Measurements from ENCODE around the gene ITGBL1.

Gene ITGBL1

DNA sequence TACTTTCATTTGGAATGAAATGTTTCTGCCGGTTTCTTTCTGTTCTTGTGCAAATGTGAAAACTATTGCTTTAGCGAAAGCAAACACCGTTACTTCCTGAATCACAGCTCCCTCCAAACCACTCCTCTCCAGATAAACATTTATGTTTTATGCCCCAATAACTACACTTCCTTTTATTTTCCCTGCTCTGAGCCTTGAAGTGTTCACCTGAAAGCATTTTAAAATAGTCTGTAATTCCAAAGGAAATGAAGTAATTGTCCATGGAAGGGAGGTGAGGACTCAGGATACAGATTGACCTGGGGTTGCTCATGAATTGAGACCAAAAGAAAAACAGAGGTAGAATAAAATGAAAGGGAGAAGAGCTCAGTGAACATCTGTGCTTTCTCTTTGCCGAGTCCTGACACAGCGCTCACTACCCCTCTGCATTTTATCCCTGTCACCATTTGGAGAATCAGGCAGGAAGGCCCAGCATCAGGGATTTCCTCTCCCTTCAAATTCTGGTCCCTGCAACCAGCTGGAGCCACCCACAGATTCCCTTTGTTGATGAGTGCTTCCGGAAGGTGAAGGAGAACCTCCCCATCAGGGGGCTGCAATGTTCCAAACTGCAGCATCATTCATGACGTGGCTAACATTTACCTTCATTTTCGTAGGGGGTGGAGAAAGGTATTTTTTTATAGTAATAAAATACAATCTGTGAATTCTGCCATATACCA is 171.9 kb downstream of the ITGBL1 start:
- ChIA-PET CTCF (no interaction called here), POLR2A (no interaction called here)
- DNase-seq (ENCODE audit: extremely low spot score), result no peak
- TF ChIP-seq FOXK2 (IDR thresholded peaks at IDR 0.05) (no peak), LEF1 (IDR thresholded peaks at IDR 0.05; ENCODE audit: borderline replicate concordance) (no peak), ARNT (IDR thresholded peaks at IDR 0.05) (no peak), FOXM1 (IDR thresholded peaks at IDR 0.05; ENCODE audit: borderline replicate concordance) (no peak), SUZ12 (IDR thresholded peaks at IDR 0.05) (no peak), ELF4 (IDR thresholded peaks at IDR 0.05) (no peak), NFRKB (IDR thresholded peaks at IDR 0.05) (no peak), HDGF (IDR thresholded peaks at IDR 0.05; ENCODE audit: borderline replicate concordance) (no peak), SP1 (IDR thresholded peaks at IDR 0.05) (no peak), BHLHE40 (IDR thresholded peaks at IDR 0.05; ENCODE audit: borderline replicate concordance) (no peak), ZNF384 (IDR thresholded peaks at IDR 0.05) (no peak), FOXA1 (IDR thresholded peaks at IDR 0.05) (no peak), CTBP1 (IDR thresholded peaks at IDR 0.05; ENCODE audit: borderline replicate concordance) (no peak), L3MBTL2 (conservative IDR thresholded peaks at IDR 0.05) (no peak)
- TF ChIP-seq, protein P1, sequence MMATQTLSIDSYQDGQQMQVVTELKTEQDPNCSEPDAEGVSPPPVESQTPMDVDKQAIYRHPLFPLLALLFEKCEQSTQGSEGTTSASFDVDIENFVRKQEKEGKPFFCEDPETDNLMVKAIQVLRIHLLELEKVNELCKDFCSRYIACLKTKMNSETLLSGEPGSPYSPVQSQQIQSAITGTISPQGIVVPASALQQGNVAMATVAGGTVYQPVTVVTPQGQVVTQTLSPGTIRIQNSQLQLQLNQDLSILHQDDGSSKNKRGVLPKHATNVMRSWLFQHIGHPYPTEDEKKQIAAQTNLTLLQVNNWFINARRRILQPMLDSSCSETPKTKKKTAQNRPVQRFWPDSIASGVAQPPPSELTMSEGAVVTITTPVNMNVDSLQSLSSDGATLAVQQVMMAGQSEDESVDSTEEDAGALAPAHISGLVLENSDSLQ (IDR thresholded peaks at IDR 0.05), result no peak

GRCh38 chr13:101624981-101625380 is 172.5 kb downstream of the ITGBL1 start:
- TF ChIP-seq SP1 (IDR thresholded peaks at IDR 0.05) (no peak), FOXM1 (IDR thresholded peaks at IDR 0.05; ENCODE audit: borderline replicate concordance) (no peak), ELF4 (IDR thresholded peaks at IDR 0.05) (no peak), TARDBP (IDR thresholded peaks at IDR 0.05) (no peak), BHLHE40 (IDR thresholded peaks at IDR 0.05; ENCODE audit: borderline replicate concordance) (no peak), L3MBTL2 (conservative IDR thresholded peaks at IDR 0.05) (no peak), LEF1 (IDR thresholded peaks at IDR 0.05; ENCODE audit: borderline replicate concordance) (no peak), FOXK2 (IDR thresholded peaks at IDR 0.05) (no peak), HDGF (IDR thresholded peaks at IDR 0.05; ENCODE audit: borderline replicate concordance) (no peak), SUZ12 (IDR thresholded peaks at IDR 0.05) (no peak), ZNF384 (IDR thresholded peaks at IDR 0.05) (no peak), CTBP1 (IDR thresholded peaks at IDR 0.05; ENCODE audit: borderline replicate concordance) (no peak), NFRKB (IDR thresholded peaks at IDR 0.05) (no peak), ARNT (IDR thresholded peaks at IDR 0.05) (no peak), FOXA1 (IDR thresholded peaks at IDR 0.05) (no peak)
- TF ChIP-seq, protein P1 (IDR thresholded peaks at IDR 0.05), result no peak
- ChIA-PET POLR2A (no interaction called here), CTCF (no interaction called here)
- no peak for DNase-seq (ENCODE audit: extremely low spot score)

- TF ChIP-seq ARNT (IDR thresholded peaks at IDR 0.05) (no peak), ELF4 (IDR thresholded peaks at IDR 0.05) (no peak), LEF1 (IDR thresholded peaks at IDR 0.05; ENCODE audit: borderline replicate concordance) (no peak), SUZ12 (IDR thresholded peaks at IDR 0.05) (no peak), HDGF (IDR thresholded peaks at IDR 0.05; ENCODE audit: borderline replicate concordance) (no peak), CTBP1 (IDR thresholded peaks at IDR 0.05; ENCODE audit: borderline replicate concordance) (no peak), FOXK2 (IDR thresholded peaks at IDR 0.05) (no peak), L3MBTL2 (conservative IDR thresholded peaks at IDR 0.05) (no peak), NFRKB (IDR thresholded peaks at IDR 0.05) (no peak), FOXM1 (IDR thresholded peaks at IDR 0.05; ENCODE audit: borderline replicate concordance) (no peak), TARDBP (IDR thresholded peaks at IDR 0.05) (no peak), BHLHE40 (IDR thresholded peaks at IDR 0.05; ENCODE audit: borderline replicate concordance) (no peak)
- TF ChIP-seq, protein P1 (IDR thresholded peaks at IDR 0.05), result no peak
- no peak for DNase-seq (ENCODE audit: extremely low spot score)
- POLR2A ChIA-PET, result no interaction called here
- CTCF ChIA-PET, result no interaction called here
Observed at GRCh38 chr13:101626925-101627555, 174.6 kb downstream of the ITGBL1 start.

- TF ChIP-seq ARNT (IDR thresholded peaks at IDR 0.05) (no peak), FOXA1 (IDR thresholded peaks at IDR 0.05) (no peak), FOXK2 (IDR thresholded peaks at IDR 0.05) (no peak), FOXM1 (IDR thresholded peaks at IDR 0.05; ENCODE audit: borderline replicate concordance) (no peak), SP1 (IDR thresholded peaks at IDR 0.05) (no peak), CTBP1 (IDR thresholded peaks at IDR 0.05; ENCODE audit: borderline replicate concordance) (no peak), ELF4 (IDR thresholded peaks at IDR 0.05) (no peak), TARDBP (IDR thresholded peaks at IDR 0.05) (no peak), ZNF384 (IDR thresholded peaks at IDR 0.05) (no peak), HDGF (IDR thresholded peaks at IDR 0.05; ENCODE audit: borderline replicate concordance) (no peak), SUZ12 (IDR thresholded peaks at IDR 0.05) (no peak), BHLHE40 (IDR thresholded peaks at IDR 0.05; ENCODE audit: borderline replicate concordance) (no peak), NFRKB (IDR thresholded peaks at IDR 0.05) (no peak), LEF1 (IDR thresholded peaks at IDR 0.05; ENCODE audit: borderline replicate concordance) (no peak), L3MBTL2 (conservative IDR thresholded peaks at IDR 0.05) (no peak)
- TF ChIP-seq, protein P1 (IDR thresholded peaks at IDR 0.05), result no peak
- POLR2A ChIA-PET, result no interaction called here
- CTCF ChIA-PET, result no interaction called here
- no peak for DNase-seq (ENCODE audit: extremely low spot score)
Observed at GRCh38 chr13:101627556-101627943, 175.1 kb downstream of the ITGBL1 start.

GRCh38 chr13:101628900-101629299 is 176.4 kb downstream of the ITGBL1 start:
- TF ChIP-seq L3MBTL2 (conservative IDR thresholded peaks at IDR 0.05), result no peak
- TF ChIP-seq HDGF (IDR thresholded peaks at IDR 0.05; ENCODE audit: borderline replicate concordance), result no peak
- TF ChIP-seq ELF4 (IDR thresholded peaks at IDR 0.05), result no peak
- TF ChIP-seq ZNF384 (IDR thresholded peaks at IDR 0.05), result no peak
- no peak for TF ChIP-seq ARNT (IDR thresholded peaks at IDR 0.05)
- no peak for TF ChIP-seq FOXM1 (IDR thresholded peaks at IDR 0.05; ENCODE audit: borderline replicate concordance)
- no peak for TF ChIP-seq SP1 (IDR thresholded peaks at IDR 0.05)
- TF ChIP-seq, protein P1 (IDR thresholded peaks at IDR 0.05), result no peak
- no peak for TF ChIP-seq NFRKB (IDR thresholded peaks at IDR 0.05)
- TF ChIP-seq FOXA1 (IDR thresholded peaks at IDR 0.05), result no peak
- no peak for TF ChIP-seq CTBP1 (IDR thresholded peaks at IDR 0.05; ENCODE audit: borderline replicate concordance)
- TF ChIP-seq TARDBP (IDR thresholded peaks at IDR 0.05), result no peak
- TF ChIP-seq SUZ12 (IDR thresholded peaks at IDR 0.05), result no peak
- no peak for TF ChIP-seq LEF1 (IDR thresholded peaks at IDR 0.05; ENCODE audit: borderline replicate concordance)
- TF ChIP-seq BHLHE40 (IDR thresholded peaks at IDR 0.05; ENCODE audit: borderline replicate concordance), result no peak
- TF ChIP-seq FOXK2 (IDR thresholded peaks at IDR 0.05), result no peak
- POLR2A ChIA-PET, result no interaction called here
- DNase-seq (ENCODE audit: extremely low spot score), result no peak
- CTCF ChIA-PET, result no interaction called here
